ENCODE results near the gene MLIP.
"Not testable (repeated sequence)": the region's sequence is repeated elsewhere in the genome, so short reads cannot be mapped to it uniquely, and the experiment has no call there.

MLIP gene

DNA sequence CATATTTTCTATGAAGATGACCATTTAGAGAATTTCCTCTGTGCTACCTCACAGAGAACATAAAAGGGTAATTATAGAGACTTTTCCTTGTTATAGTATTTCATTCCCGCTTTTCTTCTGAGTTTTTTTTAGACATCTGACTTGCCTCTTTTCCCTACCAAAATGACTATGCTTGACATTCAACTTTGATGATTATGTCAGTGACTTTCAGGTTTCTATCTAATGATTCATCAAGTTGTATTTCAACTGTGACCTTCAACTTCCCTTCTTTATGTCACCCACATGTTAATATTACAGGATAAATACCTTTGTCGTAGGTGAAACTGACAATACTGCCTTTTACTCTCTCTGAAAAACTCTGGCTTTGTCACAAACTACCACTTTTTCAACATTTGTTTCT is 95.3 kb downstream of the MLIP start:
- in situ Hi-C loops (cut with HindIII; ENCODE audit: low sequenced_read_pairs) = no loop called here

DNA sequence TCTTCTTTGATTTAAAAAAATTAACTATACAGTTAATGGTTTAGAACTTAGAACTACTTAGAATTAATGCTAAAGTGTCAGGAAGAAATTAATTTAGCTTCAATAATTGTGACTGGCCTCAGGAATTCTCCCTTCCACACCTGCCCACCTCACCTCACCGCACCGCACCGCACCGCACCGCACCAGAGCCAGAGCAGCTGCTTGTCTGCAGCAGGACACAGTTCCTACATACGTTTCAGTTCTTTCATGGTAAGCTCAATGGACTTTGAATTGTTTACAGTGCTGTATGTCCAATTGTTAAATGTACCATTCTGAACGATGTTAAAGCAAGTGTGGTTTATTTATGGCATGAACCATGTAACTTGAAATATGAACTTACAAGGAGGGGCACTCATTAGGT is 98.7 kb downstream of the MLIP start:
- in situ Hi-C loops (cut with HindIII; ENCODE audit: low sequenced_read_pairs) = not testable (repeated sequence)

DNA sequence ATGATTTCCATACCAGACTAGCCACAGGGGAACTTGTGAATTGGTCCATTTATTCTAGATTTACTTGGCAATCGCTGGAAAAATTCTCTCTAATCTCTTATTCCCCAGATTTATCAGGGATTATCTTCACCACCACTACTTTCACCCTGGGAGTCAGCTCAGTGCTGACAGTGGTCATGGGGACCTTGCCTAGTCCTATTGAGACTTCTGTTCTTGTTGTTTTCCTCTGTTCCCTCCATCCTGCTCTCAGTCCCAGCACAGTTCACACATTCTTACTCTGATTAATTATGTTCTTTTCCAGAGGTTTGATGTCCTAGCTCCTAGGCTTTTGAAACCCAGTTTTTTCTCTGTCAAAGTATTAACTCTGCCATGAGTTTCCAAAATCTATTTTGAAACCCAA is 103.0 kb downstream of the MLIP start:
- in situ Hi-C loops (cut with HindIII; ENCODE audit: low sequenced_read_pairs) = no loop called here

DNA sequence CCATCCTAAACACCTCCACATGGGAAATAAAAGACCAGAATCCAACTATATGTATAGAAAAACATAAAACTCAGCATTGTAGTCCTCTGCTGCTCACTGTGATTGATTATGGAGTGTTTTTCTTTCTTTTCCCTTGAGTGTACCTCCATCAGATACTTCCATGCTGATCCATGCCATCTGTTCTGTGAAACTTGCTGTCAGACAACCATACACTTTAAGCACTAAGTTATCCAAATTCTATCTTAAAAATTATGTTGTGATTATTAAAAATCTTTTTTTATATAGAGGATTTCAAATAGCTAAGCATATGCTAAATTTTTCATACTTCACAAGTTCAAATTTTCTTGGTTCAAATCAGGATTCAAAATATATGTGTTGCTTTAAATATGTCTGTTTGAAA is 105.1 kb downstream of the MLIP start:
- in situ Hi-C loops (cut with HindIII; ENCODE audit: low sequenced_read_pairs) = no loop called here

DNA sequence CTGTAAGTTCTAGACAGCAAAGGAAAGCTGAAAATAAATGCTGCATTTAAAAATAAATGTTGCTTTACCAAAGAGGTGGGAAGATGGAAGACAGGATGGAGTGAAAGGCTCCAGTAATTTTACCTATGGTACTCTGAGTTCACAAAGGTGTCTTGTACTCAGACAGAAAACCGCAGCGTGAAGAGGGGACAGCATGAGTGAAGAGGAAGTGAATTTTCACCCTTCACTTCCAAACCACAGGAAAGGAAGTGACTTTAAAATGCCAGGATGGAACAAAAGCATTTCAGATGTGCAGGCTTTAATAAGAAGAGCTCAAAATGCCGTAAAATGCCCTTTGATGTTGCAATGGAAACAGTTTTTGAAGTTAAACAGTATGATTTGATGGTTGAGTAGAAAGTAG is 105.8 kb downstream of the MLIP start:
- in situ Hi-C loops (cut with HindIII; ENCODE audit: low sequenced_read_pairs) = no loop called here

DNA sequence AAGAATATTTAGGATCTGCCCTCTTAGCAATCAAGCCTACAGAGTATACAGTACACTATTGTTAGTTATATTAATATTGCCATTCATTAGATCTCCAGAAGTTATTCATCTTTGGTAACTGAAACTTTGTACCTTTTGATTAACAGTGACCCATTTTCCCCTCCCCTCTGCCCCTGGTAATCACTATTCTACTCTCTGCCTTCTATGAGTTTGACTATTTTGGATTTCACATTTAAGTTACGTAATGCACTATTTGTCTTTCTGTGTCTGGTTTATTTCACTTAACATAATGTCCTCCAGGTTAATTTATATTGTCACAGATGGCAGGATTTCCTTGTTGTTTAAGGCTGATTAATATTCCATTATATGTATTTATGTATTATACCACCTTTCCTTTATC is 111.0 kb downstream of the MLIP start:
- in situ Hi-C loops (cut with HindIII; ENCODE audit: low sequenced_read_pairs) = no loop called here

DNA sequence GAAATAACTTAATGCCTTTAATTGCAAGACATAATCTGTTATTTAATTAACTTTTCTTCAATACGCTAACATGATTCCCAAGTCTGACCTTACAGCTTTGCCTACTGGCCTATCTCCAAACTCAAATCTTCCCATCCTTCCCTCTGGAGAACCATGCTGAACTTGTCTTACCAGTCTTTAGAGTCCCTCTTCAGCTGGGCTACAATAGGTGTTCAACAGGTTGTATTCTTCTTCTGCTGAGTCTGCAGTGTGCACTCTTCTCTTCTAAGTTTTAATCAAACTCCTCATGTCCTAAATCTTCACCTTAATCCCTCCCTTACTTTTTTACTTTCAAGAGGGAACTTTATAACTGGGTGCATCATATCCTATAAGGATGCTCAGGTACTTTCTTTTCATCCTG is 121.5 kb downstream of the MLIP start:
- in situ Hi-C loops (cut with HindIII; ENCODE audit: low sequenced_read_pairs) = no loop called here

DNA sequence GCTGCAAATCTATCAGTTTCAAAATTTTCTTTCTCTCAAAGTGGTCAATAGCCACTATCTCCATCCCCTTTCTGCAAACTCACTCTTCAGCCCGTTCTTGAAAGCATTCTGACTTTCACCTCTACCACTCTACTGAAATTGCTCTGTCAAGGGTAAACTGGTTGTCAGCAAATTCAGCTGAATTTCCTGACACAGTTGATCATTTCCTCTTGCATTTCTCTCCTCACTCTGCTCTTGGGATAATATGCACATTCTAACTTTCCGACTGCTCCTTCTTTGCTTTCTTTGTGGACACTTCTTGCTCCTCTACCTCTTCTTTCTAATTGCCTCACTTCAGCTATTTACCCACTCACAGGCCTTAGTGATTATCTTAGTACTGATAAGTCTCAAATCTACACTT is 123.3 kb downstream of the MLIP start:
- in situ Hi-C loops (cut with HindIII; ENCODE audit: low sequenced_read_pairs) = no loop called here

DNA sequence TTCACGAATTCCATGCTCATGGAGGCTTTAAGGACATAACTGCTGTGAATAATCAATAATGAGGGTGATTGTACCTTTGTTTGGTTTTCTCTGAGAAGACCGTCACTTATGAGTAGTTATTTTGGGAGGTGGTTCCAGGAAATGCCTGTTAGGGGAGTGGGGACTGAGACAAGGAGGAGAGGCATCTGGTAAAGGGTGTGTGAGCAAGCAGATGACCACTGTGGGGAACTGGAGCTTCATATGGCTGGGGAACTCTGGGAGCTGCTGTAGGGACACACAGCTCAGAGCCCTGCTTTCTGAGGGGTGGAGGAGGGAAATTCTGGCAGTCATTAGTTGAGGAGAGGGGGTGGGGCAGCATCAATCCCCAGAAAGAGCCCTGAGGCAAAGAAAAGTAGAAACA is 125.7 kb downstream of the MLIP start:
- in situ Hi-C loops (cut with HindIII; ENCODE audit: low sequenced_read_pairs) = no loop called here

DNA sequence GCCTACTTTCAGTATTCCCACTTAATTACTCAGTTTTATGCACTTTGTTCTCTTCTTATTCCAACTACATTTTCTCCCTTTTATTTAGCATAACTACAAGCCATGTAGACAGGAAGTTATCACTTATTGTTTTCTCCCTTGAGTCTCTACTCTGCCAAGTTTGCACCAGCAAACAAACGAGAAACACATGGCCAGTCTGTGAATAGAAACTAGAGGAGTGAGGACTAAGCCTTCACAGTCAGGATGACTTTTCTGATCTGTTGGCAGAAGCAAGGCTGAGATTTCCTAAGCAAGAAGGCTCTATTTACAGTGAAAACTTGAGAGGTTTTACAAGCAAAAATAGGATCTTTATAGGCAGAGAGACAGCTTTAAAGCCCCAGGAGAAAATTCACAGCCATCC is 127.2 kb downstream of the MLIP start:
- in situ Hi-C loops (cut with HindIII; ENCODE audit: low sequenced_read_pairs) = no loop called here

DNA sequence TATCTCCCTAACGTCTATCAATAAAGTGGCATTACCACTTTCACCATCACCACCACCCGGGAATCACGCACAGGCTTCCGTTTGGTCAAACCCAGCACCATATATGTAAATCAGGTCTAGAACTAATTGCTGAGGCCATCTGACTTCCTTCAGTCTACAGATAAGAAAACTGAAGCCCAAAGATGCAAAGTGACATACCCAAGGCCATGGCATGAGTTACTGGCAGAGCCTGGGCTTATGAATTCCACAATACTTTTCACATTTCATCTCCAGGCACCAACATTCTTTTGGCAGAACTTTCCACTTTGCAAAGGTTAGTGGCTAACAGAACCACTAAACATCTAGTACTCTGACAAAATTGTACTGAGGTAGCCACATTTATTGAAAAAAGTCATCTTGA is 132.5 kb downstream of the MLIP start:
- in situ Hi-C loops (cut with HindIII; ENCODE audit: low sequenced_read_pairs) = no loop called here

DNA sequence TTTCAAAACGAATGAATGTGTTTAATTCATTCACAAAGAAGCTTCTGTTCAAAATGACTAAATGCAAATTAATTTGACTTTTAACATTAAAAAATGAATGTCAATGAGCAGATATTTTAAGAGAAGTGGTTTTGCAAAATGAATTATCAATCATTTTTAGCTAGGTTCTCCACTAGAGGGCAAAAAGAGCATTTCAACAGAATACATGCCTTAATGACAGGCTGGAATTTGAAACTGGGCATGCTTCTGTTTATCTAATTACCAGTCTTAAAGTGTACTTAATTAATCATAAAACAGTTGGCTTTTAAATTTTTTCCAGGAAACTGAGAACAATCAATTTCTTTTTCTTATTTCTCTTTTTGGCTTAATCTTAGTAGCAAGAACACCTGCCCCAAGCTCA is 133.2 kb downstream of the MLIP start:
- in situ Hi-C loops (cut with HindIII; ENCODE audit: low sequenced_read_pairs) = no loop called here

DNA sequence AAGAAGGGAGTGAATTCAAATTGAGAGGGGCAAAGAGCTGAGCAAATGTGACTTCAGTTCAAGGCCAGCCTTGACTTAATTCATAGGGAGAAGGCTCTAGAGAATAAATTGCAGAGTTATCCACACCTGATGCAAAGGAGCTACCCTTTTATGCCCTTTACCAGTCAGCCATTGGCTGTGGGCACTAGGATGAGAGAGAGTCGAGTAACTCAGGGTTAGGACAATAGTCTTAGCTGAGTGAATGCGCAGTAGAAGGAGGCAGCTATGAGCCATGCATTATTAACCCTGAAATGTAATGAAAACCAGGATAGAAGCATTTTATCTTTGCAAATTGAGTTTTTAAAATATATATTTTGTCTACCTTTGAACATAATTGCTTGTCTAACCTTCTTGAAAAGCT is 134.0 kb downstream of the MLIP start:
- in situ Hi-C loops (cut with HindIII; ENCODE audit: low sequenced_read_pairs) = no loop called here

DNA sequence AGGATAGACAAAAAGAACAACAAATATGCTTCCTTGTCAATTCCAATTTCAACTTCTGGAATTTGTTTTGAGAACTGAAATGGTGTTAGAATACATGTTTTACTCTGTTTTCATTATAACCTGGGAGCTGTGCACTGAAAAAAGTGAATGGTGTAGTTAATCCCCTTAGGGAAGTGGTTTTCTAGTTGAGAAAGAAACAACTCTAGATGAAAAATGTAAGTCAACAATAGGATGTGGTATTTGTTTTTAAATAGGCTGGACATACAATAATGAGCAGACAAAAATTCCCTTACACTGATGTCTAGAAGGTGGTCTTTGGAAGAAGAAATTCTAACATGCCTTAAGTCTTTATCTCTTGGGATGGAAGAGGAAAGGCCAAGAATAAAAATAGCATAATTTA is 137.1 kb downstream of the MLIP start:
- in situ Hi-C loops (cut with HindIII; ENCODE audit: low sequenced_read_pairs) = no loop called here

DNA sequence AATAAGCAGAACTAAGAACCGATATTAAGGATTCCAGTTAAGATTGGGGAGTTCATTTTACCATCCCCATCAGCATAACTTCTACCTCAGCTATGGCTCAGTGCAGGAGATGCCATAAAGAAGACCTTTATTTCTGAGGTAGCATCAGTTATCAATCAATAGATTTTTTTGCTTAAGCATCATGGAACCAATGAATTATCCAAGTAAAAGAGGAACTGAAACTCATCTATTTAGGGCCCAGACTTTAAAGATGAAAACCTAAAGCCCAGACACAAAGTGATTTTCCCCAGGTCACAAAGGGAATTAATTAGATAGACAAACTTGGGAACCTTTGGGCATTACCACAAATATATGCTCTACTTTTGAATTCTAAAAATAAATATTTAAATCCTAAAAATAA is 137.8 kb downstream of the MLIP start:
- in situ Hi-C loops (cut with HindIII; ENCODE audit: low sequenced_read_pairs) = no loop called here

DNA sequence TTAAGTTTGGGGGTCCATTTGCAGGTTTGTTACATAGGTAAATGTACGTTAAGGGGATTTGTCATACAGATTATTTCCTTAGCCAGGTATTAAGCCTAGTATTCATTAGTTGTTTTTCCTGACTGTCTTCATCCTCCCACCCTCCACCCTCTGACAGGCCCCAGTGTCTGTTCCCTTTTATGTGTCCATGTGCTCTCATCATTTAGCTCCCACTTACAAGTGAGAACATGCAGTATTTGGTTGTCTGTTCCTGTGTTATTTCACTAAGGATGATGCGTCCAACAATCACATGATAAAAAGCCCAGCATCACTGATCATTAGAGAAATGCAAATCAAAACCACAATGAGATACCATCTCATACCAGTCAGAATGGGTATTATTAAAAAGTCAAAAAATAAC is 138.6 kb downstream of the MLIP start:
- in situ Hi-C loops (cut with HindIII; ENCODE audit: low sequenced_read_pairs) = loop anchor here (25.0 kb wide), 1 partner anchor 288 kb away; no protein-coding TSS in a partner anchor

DNA sequence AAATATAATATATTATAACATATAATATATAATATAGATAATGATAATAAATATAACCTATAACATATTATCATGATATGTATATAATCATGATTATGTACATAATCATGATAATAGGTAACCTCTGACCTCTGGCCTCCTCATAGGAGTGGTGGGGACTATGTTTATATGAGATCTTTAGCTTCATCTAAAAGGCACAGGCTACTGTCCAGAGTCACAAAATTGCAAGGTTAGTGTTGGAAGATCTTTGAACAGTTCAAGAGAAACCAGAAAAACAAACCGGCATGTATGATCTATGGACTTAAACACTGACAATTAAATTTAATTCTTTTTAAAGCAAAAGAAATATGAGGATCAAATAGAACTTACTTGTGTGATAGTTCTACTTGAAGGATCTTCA is 141.3 kb downstream of the MLIP start:
- in situ Hi-C loops (cut with HindIII; ENCODE audit: low sequenced_read_pairs) = loop anchor here (25.0 kb wide), 1 partner anchor 290 kb away; no protein-coding TSS in a partner anchor

DNA sequence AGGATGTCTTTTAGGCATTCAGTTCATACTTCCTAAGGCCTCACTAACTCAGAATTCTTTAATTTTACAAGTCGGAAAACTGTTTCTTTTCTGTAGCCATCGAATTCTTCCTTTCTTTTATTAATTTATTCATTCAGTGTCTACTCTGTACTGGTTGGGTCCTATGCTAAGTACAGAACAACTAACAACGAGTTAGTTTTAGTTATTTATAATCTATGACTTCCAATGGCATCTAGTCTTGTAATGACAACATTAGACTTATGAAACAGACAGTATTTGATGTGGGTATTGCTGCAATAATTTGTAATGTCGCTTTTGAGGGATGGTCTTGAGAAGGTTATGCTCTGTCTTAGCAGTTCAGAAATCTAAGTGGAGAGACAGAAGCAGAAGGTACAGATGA is 141.7 kb downstream of the MLIP start:
- in situ Hi-C loops (cut with HindIII; ENCODE audit: low sequenced_read_pairs) = loop anchor here (25.0 kb wide), 1 partner anchor 291 kb away; no protein-coding TSS in a partner anchor

DNA sequence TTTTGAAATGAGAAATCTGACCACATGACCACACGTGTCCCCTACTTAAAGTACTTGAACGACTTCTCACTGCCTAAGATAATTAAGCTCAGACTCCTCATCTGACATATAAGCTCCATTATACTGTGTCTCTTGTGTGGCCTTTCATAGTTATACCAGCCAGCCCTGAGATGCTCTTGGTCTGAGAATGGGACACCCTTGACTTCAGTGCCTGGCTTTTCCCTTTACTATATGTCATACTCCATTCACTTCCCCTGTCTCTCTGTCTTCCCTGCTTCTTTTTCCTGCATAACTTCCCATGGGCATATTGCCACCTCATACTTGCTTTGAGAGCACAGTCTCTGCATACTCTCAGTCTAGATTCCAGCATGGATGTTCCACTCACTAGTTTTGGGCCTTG is 143.6 kb downstream of the MLIP start:
- in situ Hi-C loops (cut with HindIII; ENCODE audit: low sequenced_read_pairs) = loop anchor here (25.0 kb wide), 1 partner anchor 293 kb away; no protein-coding TSS in a partner anchor

DNA sequence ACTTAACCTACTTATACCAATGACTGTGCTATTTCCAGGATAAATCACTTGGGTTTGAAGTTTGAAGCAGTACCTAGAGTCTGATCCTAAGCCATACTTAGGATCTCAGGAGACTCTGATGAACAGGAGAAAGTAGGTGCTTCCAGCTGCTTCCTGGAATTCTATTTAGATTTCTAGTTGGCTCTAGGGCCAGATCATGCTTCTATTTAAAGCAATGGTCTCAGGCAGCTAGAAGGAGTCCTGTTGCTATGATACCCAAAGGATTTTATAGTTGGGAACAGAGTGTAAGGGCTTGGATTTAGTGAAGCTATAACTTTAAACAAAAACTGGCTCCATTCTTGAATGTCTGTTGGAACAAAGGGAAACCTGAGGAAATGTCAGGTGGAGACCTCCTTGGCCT is 144.6 kb downstream of the MLIP start:
- in situ Hi-C loops (cut with HindIII; ENCODE audit: low sequenced_read_pairs) = loop anchor here (25.0 kb wide), 1 partner anchor 294 kb away; no protein-coding TSS in a partner anchor

DNA sequence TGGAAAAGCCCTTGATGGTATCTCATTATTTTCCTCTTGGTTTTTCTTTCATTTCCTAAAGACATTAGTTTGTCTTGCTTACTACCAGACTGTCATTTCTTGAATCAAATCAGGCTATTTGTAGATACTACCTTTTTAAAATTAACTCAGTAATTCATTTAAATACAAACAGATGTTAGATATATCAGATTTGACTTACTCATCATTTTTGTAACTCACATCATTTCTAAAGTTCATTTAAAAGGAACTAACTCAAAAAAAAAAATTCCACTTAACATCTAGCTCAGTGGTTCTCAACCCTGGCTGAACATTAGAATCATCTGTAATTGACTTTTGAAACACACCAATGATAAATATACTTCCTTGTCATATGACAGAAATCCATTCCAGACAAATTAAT is 148.8 kb downstream of the MLIP start:
- in situ Hi-C loops (cut with HindIII; ENCODE audit: low sequenced_read_pairs) = loop anchor here (25.0 kb wide), 1 partner anchor 298 kb away; no protein-coding TSS in a partner anchor

DNA sequence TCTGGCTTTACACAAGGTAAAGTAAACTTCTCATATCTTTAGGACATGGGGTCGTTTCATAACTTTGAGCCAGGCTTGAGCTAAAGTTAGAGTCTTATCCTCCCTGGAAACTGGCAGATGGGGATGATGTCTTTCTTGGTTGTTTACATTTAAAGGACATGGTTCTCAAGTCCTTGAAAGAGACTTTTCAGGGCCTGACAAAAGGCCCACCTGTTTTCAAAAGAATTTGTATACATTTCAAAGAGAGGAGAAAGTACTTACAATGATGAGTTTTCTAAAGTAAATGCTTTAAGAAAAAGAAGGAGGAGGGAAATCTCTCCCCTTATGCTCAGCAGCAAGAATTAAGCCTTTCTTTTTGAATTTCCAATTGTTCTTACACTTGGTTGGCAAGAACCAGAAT is 151.3 kb downstream of the MLIP start:
- in situ Hi-C loops (cut with HindIII; ENCODE audit: low sequenced_read_pairs) = loop anchor here (25.0 kb wide), 1 partner anchor 300 kb away; no protein-coding TSS in a partner anchor

DNA sequence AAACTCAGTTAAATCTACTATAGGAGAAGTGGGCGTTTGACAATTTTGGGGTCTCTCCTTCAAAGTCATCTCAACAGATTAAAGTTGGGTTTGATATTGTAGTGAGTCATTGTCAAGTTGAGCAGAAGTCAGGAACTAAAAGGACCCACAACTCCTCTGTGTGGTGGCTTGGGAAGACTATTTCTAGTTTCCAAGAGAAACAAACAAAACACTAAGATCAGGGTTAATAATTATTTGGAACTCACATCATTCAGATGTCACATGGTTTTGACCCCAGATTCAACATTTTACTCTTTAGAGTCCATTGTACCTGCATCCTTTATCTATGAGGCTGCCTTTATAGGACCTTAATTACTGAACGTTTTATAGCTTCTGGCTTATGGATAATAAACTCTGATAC is 151.7 kb downstream of the MLIP start:
- in situ Hi-C loops (cut with HindIII; ENCODE audit: low sequenced_read_pairs) = loop anchor here (25.0 kb wide), 1 partner anchor 301 kb away; no protein-coding TSS in a partner anchor
